ENCODE results near the gene USP17L11.
"Not testable (repeated sequence)": the region's sequence is repeated elsewhere in the genome, so short reads cannot be mapped to it uniquely, and the experiment has no call there.

USP17L11 gene

GRCh38 chr4:9215105-9215504 lies at the start of gene USP17L11:
USP17L11 (plus strand) TSS chr4:9215405; CDS start chr4:9215405, 0 bp downstream.
- DNase-seq: not testable (repeated sequence)

GRCh38 chr4:9165990-9166389 lies 49.2 kb upstream of the USP17L11 start:
- not testable (repeated sequence) for DNase-seq

GRCh38 chr4:9169791-9170459 lies 45.3 kb upstream of the USP17L11 start, which contains the start of gene FAM90A26:
FAM90A26 (plus strand) TSS chr4:9170409; CDS start chr4:9173173, 2,764 bp downstream.
- DNase-seq: not testable (repeated sequence)

- DNase-seq: not testable (repeated sequence)
Measured at GRCh38 chr4:9210357-9210756, 4.8 kb upstream of the USP17L11 start, which contains the start of gene USP17L10. USP17L10 (plus strand) TSS chr4:9210657; CDS start chr4:9210657, 0 bp downstream.

GRCh38 chr4:9214701-9215100 lies 504 bp upstream of the USP17L11 start:
- DNase-seq: not testable (repeated sequence)

- DNase-seq: not testable (repeated sequence)
Measured at GRCh38 chr4:9219852-9220251, 4.6 kb downstream of the USP17L11 start, which contains the start of gene USP17L12. USP17L12 (plus strand) TSS chr4:9220152; CDS start chr4:9220152, 0 bp downstream.

GRCh38 chr4:9224596-9224995 lies 9.4 kb downstream of the USP17L11 start, which contains the start of gene USP17L13:
USP17L13 (plus strand) TSS chr4:9224896; CDS start chr4:9224896, 0 bp downstream.
- not testable (repeated sequence) for DNase-seq

GRCh38 chr4:9230249-9230648 lies 15.0 kb downstream of the USP17L11 start:
- DNase-seq: not testable (repeated sequence)

- not testable (repeated sequence) for DNase-seq
Measured at GRCh38 chr4:9234085-9234484, 18.9 kb downstream of the USP17L11 start, which contains the start of gene USP17L15. USP17L15 (plus strand) TSS chr4:9234385; CDS start chr4:9234385, 0 bp downstream.

- DNase-seq: not testable (repeated sequence)
Measured at GRCh38 chr4:9238461-9238860, 23.3 kb downstream of the USP17L11 start.

GRCh38 chr4:9243579-9243978 lies 28.4 kb downstream of the USP17L11 start, which contains the start of gene USP17L17:
USP17L17 (plus strand) TSS chr4:9243879; CDS start chr4:9243879, 0 bp downstream.
- DNase-seq: not testable (repeated sequence)

- not testable (repeated sequence) for DNase-seq
Measured at GRCh38 chr4:9247953-9248680, 32.9 kb downstream of the USP17L11 start, which contains the start of gene USP17L18. USP17L18 (plus strand) TSS chr4:9248630; CDS start chr4:9248630, 0 bp downstream.

GRCh38 chr4:9253078-9253477 lies 37.9 kb downstream of the USP17L11 start, which contains the start of gene USP17L19:
USP17L19 (plus strand) TSS chr4:9253378; CDS start chr4:9253378, 0 bp downstream.
- DNase-seq: not testable (repeated sequence)

- DNase-seq: not testable (repeated sequence)
Measured at GRCh38 chr4:9257824-9258223, 42.6 kb downstream of the USP17L11 start, which contains the start of gene USP17L20. USP17L20 (plus strand) TSS chr4:9258124; CDS start chr4:9258124, 0 bp downstream.

- not testable (repeated sequence) for DNase-seq
Measured at GRCh38 chr4:9262572-9262971, 47.4 kb downstream of the USP17L11 start, which contains the start of gene USP17L21. USP17L21 (plus strand) TSS chr4:9262872; CDS start chr4:9262872, 0 bp downstream.
